Stomach (tissue), 9 donors: ENCODE measurements around the gene ABCD3. TPM values are rescaled to one million over a fixed set of nuclear protein-coding genes. Genes with fewer than 3 reads are reported as not detected.
A peak's percentile ranks its signal among the peaks of the same experiment; 100 is the strongest.

ENCODE experiments used
- DNase-seq, 2 donors: peaks; one replicate each; pipeline versions ENCODE4 v3.0.0 to v3.0.0-alpha.2; 2013 to 2019
- H3K27ac ChIP-seq, 5 donors: fragments of 200-600 bp in 4 of 5; sonication (generic) in 4 of 5; one replicate each; pipeline ENCODE4 v1.5.1; 2013 to 2019; ENCODE audit warnings: mild to moderate bottlenecking in 1 of 5, moderate library complexity in 1 of 5
- H3K27me3 ChIP-seq, 3 donors: fragments of 200-600 bp; sonication (generic); one replicate each; pipeline ENCODE4 v1.5.1; 2017 to 2019; ENCODE audit warnings: mixed run types in 1 of 3
- H3K36me3 ChIP-seq, 4 donors: fragments of 200-600 bp; sonication (generic); 1 replicate in 3 of 4; 2 replicates in 1 of 4; pipeline ENCODE4 v1.5.1; 2016 to 2019
- H3K4me1 ChIP-seq, 4 donors: fragments of 200-600 bp; sonication (generic); one replicate each; pipeline ENCODE4 v1.5.1; 2016 to 2019
- H3K4me3 ChIP-seq, 4 donors: fragments of 200-600 bp; sonication (generic) in 3 of 4; one replicate each; pipeline ENCODE4 v1.5.1; 2016 to 2019; ENCODE audit warnings: mild to moderate bottlenecking in 1 of 4
- H3K9me3 ChIP-seq, 4 donors: fragments of 200-600 bp; sonication (generic); one replicate each; pipeline ENCODE4 v1.5.1; 2016 to 2019
- CTCF ChIP-seq, 7 experiments: fragments of 450-650 bp in 4 of 7; fragments of 200-600 bp in 3 of 7; sonication (generic) in 3 of 7; IDR thresholded peaks; one replicate each; pipeline ENCODE4 v1.5.1; 2016 to 2019; ENCODE audit warnings: antibody characterized with exemption in 7 of 7, control low read depth in 2 of 7, mild to moderate bottlenecking in 1 of 7
- EP300 ChIP-seq: sonication (generic); formaldehyde crosslinking; IDR thresholded peaks from one replicate; pipeline ENCODE4 v1.6.1; 2017; ENCODE audit warnings: antibody characterized with exemption
- POLR2A ChIP-seq, 4 donors: fragments of 450-650 bp; IDR thresholded peaks; one replicate each; pipeline ENCODE4 v1.6.1; 2016; ENCODE audit warnings: antibody characterized with exemption in 4 of 4, control low read depth in 2 of 4, mild to moderate bottlenecking in 1 of 4, moderate library complexity in 1 of 4
- POLR2AphosphoS5 ChIP-seq, 3 donors: sonication (generic); formaldehyde crosslinking; IDR thresholded peaks; one replicate each; pipeline ENCODE4 v1.6.1; 2016; ENCODE audit warnings: antibody characterized with exemption in 3 of 3
- WGBS, 5 donors: extraction: QIAGEN DNeasy Blood & Tissue Kit in 3 of 5; methylation state at CpG; one replicate each; pipeline versions ENCODE4 v1.1.5 to v1.1.7; 2013 to 2018; 5-methylcytosine and 5-hydroxymethylcytosine counted together
- intact Hi-C: fragments of 100-400 bp; cut with DNase I; formaldehyde crosslinking; loops from one replicate; pipeline ENCODE4 v1.15.1; 2023; ENCODE audit warnings: low total_unique reads
- polyA plus RNA-seq, 3 donors: library from polyadenylated mRNA; stranded (reverse); fragments of 200-250 nt; gene quantifications; one replicate each; pipeline ENCODE4 v1.2.3, GENCODE V29; 2013
- total RNA-seq, 5 donors: library from RNA; depleted of rRNA; stranded (reverse); fragments of >200 nt; gene quantifications; one replicate each; pipeline versions ENCODE4 v1.1.0 to v1.2.3, GENCODE V29; 2014 to 2016
- donor health status: healthy with polysubstance abuse.
- donor health status: Bipolar disorder and iron deficiency.
- donor health status: healthy.

Gene ABCD3
- total and polyA plus RNA-seq, 8 donors, result 8.8 to 124 (median 18.4) TPM

DNA sequence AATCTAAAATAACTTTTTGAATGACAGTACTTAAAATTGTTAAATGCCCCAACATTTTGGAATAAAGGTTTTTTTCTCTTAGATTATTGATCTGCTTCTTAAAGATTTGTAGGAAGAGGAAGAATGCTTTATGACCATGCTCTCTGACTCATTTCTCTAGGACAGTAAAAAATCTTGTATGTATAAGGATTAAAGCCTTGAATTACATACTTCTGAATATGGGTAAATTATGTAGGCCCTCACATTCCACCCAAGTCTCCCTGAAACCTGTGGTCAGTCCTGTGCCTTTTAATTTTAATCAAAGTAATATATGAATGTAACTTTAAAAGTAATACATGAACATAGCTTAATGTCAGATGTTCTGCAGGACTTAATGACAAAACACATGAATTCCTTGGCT is 50.5 kb downstream of the ABCD3 start:
- Histone ChIP-seq H3K9me3 (no peaks in the 10 kb centered on the region), H3K27ac (no peak overlapping the region), H3K27me3 (no peaks in the 10 kb centered on the region), H3K4me1 (peaks cover 0 to 12% (median 8%) of the 10 kb centered on the region in 4 donors), H3K4me3 (no peak overlapping the region), H3K36me3 (peaks cover 0 to 48% (median 41%) of the 10 kb centered on the region in 4 donors)
- no peak for DNase-seq
- TF ChIP-seq POLR2AphosphoS5 (IDR thresholded peaks at IDR 0.05), result no peak
- TF ChIP-seq EP300, result no peak
- no peak for TF ChIP-seq POLR2A (IDR thresholded peaks at IDR 0.05)
- TF ChIP-seq CTCF (IDR thresholded peaks at IDR 0.05), result no peak
- intact Hi-C loops, result no loop called here

- TF ChIP-seq EP300, result no peak
- TF ChIP-seq CTCF (IDR thresholded peaks at IDR 0.05), result no peak
- TF ChIP-seq POLR2A (IDR thresholded peaks at IDR 0.05), result no peak
- TF ChIP-seq POLR2AphosphoS5 (IDR thresholded peaks at IDR 0.05), result no peak
- Histone ChIP-seq H3K27ac (no peak overlapping the region), H3K27me3 (no peaks in the 10 kb centered on the region), H3K9me3 (no peaks in the 10 kb centered on the region), H3K4me3 (no peak overlapping the region), H3K4me1 (peaks cover 0 to 5% (median 0%) of the 10 kb centered on the region in 4 donors), H3K36me3 (peaks cover 0 to 36% (median 29%) of the 10 kb centered on the region in 4 donors)
- WGBS, 5 donors, result 80 to 92% (median 89%) methylated on average over 2 of the region's 2 CpGs
- intact Hi-C loops, result no loop called here
- DNase-seq, result no peak
Measured at GRCh38 chr1:94471271-94471670, 53.1 kb downstream of the ABCD3 start.

DNA sequence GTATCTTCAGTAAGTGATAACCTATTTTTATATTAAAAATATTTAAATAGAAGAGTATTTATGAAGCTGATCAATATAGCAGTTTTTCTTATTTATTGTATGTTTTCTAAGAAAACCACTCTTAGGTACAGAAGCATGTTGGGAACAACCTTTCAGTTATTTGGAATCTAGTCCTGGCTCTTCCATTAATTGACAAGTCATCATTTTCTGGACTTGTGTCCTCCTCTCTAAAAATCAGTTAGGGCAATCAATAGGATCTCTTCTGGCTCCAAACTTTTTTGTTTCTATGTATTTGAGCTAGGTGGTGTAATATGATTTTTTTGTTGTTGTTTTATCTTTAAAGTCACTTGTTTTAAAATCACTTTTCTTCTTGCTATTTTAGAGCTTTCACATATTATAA is 57.0 kb downstream of the ABCD3 start:
- Histone ChIP-seq H3K36me3 (peaks cover 0 to 34% (median 18%) of the 10 kb centered on the region in 4 donors), H3K27me3 (no peaks in the 10 kb centered on the region)
- intact Hi-C loops, result no loop called here

DNA sequence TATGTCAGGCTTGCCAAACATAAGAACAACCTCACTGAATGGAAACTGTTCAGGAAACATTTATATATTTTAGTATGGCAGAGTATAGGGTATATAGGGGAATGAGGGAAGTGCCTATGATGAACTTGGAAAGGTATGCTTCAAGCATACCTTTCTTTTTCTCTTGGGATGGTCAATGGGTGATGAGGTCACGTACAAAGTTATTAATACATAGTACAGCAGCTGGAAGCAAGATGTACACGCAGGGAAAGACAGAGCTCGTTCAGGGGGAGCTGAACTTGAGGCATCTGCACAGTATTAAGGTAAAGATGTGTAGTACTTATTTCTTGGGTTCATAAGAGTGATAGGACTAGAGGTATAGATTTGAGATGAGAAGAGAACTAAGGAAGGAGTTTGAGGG is 61.5 kb downstream of the ABCD3 start:
- no peak for DNase-seq
- TF ChIP-seq POLR2AphosphoS5 (IDR thresholded peaks at IDR 0.05) (no peak), EP300 (no peak)
- H3K9me3 ChIP-seq, result no peaks in the 10 kb centered on the region
- peaks cover 5 to 28% (median 13%) of the 10 kb centered on the region in 4 donors for H3K4me1 ChIP-seq
- H3K27ac ChIP-seq, result peak overlapping the region in 1 of 5 donors; percentile 6
- no peak overlapping the region for H3K4me3 ChIP-seq
- H3K27me3 ChIP-seq, result no peaks in the 10 kb centered on the region
- intact Hi-C loops, result no loop called here
- 61 to 87% (median 66%) methylated on average over 3 of the region's 3 CpGs for WGBS, 5 donors
- H3K36me3 ChIP-seq, result peaks cover 13 to 58% (median 42%) of the 10 kb centered on the region in 4 donors

More for the DNA sequence above, 57.0 kb downstream of the ABCD3 start:
- Histone ChIP-seq H3K4me1 (peaks cover 4 to 13% (median 8%) of the 10 kb centered on the region in 4 donors), H3K4me3 (no peak overlapping the region), H3K27ac (no peak overlapping the region), H3K9me3 (no peaks in the 10 kb centered on the region)
- no peak for DNase-seq
- TF ChIP-seq POLR2AphosphoS5 (IDR thresholded peaks at IDR 0.05), result no peak
- TF ChIP-seq CTCF (IDR thresholded peaks at IDR 0.05), result no peak
- TF ChIP-seq POLR2A (IDR thresholded peaks at IDR 0.05), result no peak
- TF ChIP-seq EP300, result no peak

DNA sequence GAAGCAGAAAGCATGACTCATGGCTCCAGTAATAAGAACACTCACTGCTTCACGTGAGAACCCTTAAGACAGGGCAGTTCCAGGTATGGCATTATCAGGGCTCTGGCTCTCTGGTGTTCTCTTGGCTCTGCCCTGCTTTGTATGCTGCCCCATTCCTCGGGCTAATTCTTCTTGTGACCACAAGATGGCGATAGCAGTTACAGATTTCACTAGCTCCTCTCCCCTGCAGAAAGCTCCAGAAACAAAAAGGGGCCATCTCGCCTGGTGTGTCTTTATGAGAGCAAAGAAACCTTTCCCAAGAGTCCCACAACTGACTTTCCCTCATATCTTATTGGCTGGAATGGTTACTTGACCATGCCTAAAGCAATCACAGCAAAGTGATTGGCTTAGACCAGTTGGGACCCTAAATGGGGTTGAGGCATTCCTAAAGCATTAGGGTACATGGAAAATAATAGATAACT is 63.3 kb downstream of the ABCD3 start:
- WGBS, 5 donors, result 6 to 15% (median 12%) methylated on average over 4 of the region's 4 CpGs
- intact Hi-C loops, result no loop called here

More for the DNA sequence above, 63.3 kb downstream of the ABCD3 start:
- Histone ChIP-seq H3K27me3 (no peaks in the 10 kb centered on the region), H3K4me1 (peaks cover 5 to 28% (median 13%) of the 10 kb centered on the region in 4 donors), H3K27ac (peak overlapping the region in 1 of 5 donors; percentile 16), H3K4me3 (no peak overlapping the region), H3K36me3 (peaks cover 13 to 60% (median 51%) of the 10 kb centered on the region in 4 donors), H3K9me3 (no peaks in the 10 kb centered on the region)
- TF ChIP-seq CTCF (IDR thresholded peaks at IDR 0.05), result peak in 5 of 7 experiments; percentile 68 to 88 (median 82)
- no peak for TF ChIP-seq POLR2A (IDR thresholded peaks at IDR 0.05)
- no peak for TF ChIP-seq EP300
- peak in 2 of 3 donors; percentile 39 to 77 for TF ChIP-seq POLR2AphosphoS5 (IDR thresholded peaks at IDR 0.05)
- peak; percentile 64 to 87 for DNase-seq
